ENCODE data around the gene SUMO3.
A peak's percentile ranks its signal among the peaks of the same experiment; 100 is the strongest.

The SUMO3 gene

GRCh38 chr21:44846485-44847260 lies 28.8 kb upstream of the SUMO3 start:
- Histone ChIP-seq H3K27ac (ENCODE audit: low read length) (no peak overlapping the region), H3F3A (ENCODE audit: insufficient read depth, low read length) (no peaks in the 10 kb centered on the region), H3K79me2 (ENCODE audit: low read length) (no peaks in the 10 kb centered on the region), H3K9me2 (replicated peaks; ENCODE audit: insufficient read depth, low read length) (no peaks in the 10 kb centered on the region), H3K4me3 (ENCODE audit: low read length) (0 out of 2 replicates have a peak overlapping the region, but pooled peaks have one; percentile 8), H3K4me2 (ENCODE audit: low read depth, low read length) (peak overlapping the region; percentile 52; the same call in 1 of the 2 replicates), H2AFZ (ENCODE audit: low read length) (no peak overlapping the region), H3K9me3 (replicated peaks; ENCODE audit: insufficient read depth, low read length) (no peaks in the 10 kb centered on the region), H3K4me1 (ENCODE audit: low read length) (no peaks in the 10 kb centered on the region), H3K9ac (ENCODE audit: low read length) (no peak overlapping the region), H3K27me3 (replicated peaks; ENCODE audit: insufficient read depth, low read length) (peaks cover 52% of the 10 kb centered on the region), H3K36me3 (replicated peaks; ENCODE audit: insufficient read depth, low read length) (0 out of 2 replicates have a peak, but pooled peaks cover 10% of the 10 kb centered on the region), H4K20me1 (ENCODE audit: insufficient read depth, low read length) (no peaks in the 10 kb centered on the region)
- TF ChIP-seq CTCF (IDR thresholded peaks at IDR 0.05; ENCODE audit: low read length) (no peak), EZH2 (optimal IDR thresholded peaks at IDR 0.05; ENCODE audit: low read depth, low read length) (no peak), EZH2phosphoT487 (IDR thresholded peaks at IDR 0.05; ENCODE audit: low read length) (no peak)
- no peak for DNase-seq

GRCh38 chr21:44846224-44846484 lies 28.3 kb upstream of the SUMO3 start:
- no peak for TF ChIP-seq EZH2 (optimal IDR thresholded peaks at IDR 0.05; ENCODE audit: low read depth, low read length)
- TF ChIP-seq CTCF (IDR thresholded peaks at IDR 0.05; ENCODE audit: low read length), result no peak; the same call in 1 of the 2 replicates
- TF ChIP-seq EZH2phosphoT487 (IDR thresholded peaks at IDR 0.05; ENCODE audit: low read length), result no peak
- Histone ChIP-seq H3K4me1 (ENCODE audit: low read length) (no peaks in the 10 kb centered on the region), H3F3A (ENCODE audit: insufficient read depth, low read length) (no peaks in the 10 kb centered on the region), H3K4me3 (ENCODE audit: low read length) (peak overlapping the region; percentile 8; the same call in 1 of the 2 replicates), H3K9ac (ENCODE audit: low read length) (no peak overlapping the region), H3K9me2 (replicated peaks; ENCODE audit: insufficient read depth, low read length) (no peaks in the 10 kb centered on the region), H3K4me2 (ENCODE audit: low read depth, low read length) (peak overlapping the region; percentile 52), H3K36me3 (replicated peaks; ENCODE audit: insufficient read depth, low read length) (0 out of 2 replicates have a peak, but pooled peaks cover 10% of the 10 kb centered on the region), H4K20me1 (ENCODE audit: insufficient read depth, low read length) (no peaks in the 10 kb centered on the region), H3K79me2 (ENCODE audit: low read length) (no peaks in the 10 kb centered on the region), H3K27ac (ENCODE audit: low read length) (no peak overlapping the region), H2AFZ (ENCODE audit: low read length) (no peak overlapping the region), H3K9me3 (replicated peaks; ENCODE audit: insufficient read depth, low read length) (no peaks in the 10 kb centered on the region), H3K27me3 (replicated peaks; ENCODE audit: insufficient read depth, low read length) (peaks cover 57% of the 10 kb centered on the region)
- DNase-seq, result peak; percentile 6

- TF ChIP-seq CTCF (IDR thresholded peaks at IDR 0.05; ENCODE audit: low read length) (peak; percentile 61), EZH2 (optimal IDR thresholded peaks at IDR 0.05; ENCODE audit: low read depth, low read length) (no peak)
- Histone ChIP-seq H3K79me2 (ENCODE audit: low read length) (no peaks in the 10 kb centered on the region), H3K27me3 (replicated peaks; ENCODE audit: insufficient read depth, low read length) (peaks cover 62% of the 10 kb centered on the region), H3K4me3 (ENCODE audit: low read length) (peak overlapping the region; percentile 8), H3K9ac (ENCODE audit: low read length) (no peak overlapping the region), H2AFZ (ENCODE audit: low read length) (peak overlapping the region; percentile 6; the same call in 1 of the 2 replicates), H3F3A (ENCODE audit: insufficient read depth, low read length) (no peaks in the 10 kb centered on the region), H3K9me2 (replicated peaks; ENCODE audit: insufficient read depth, low read length) (no peaks in the 10 kb centered on the region), H3K4me1 (ENCODE audit: low read length) (no peaks in the 10 kb centered on the region), H3K36me3 (replicated peaks; ENCODE audit: insufficient read depth, low read length) (0 out of 2 replicates have a peak, but pooled peaks cover 8% of the 10 kb centered on the region), H3K4me2 (ENCODE audit: low read depth, low read length) (peak overlapping the region; percentile 52), H3K9me3 (replicated peaks; ENCODE audit: insufficient read depth, low read length) (no peaks in the 10 kb centered on the region), H3K27ac (ENCODE audit: low read length) (no peak overlapping the region), H4K20me1 (ENCODE audit: insufficient read depth, low read length) (no peaks in the 10 kb centered on the region)
- DNase-seq, result peak; percentile 33
Observed at GRCh38 chr21:44845418-44846223, 27.8 kb upstream of the SUMO3 start.

All from MM.1S (cell line).